IPS-15b (cell line): ENCODE measurements around the gene EPHA2.

ENCODE experiments used
- H3K27me3 ChIP-seq: one replicate; pipeline ENCODE4 v1.6.1; 2013; ENCODE audit warnings: low read length; ENCODE audit not compliant: control insufficient read depth, insufficient read depth
- H3K36me3 ChIP-seq: one replicate; pipeline ENCODE4 v1.6.1; 2013; ENCODE audit warnings: low read length; ENCODE audit not compliant: control insufficient read depth, insufficient read depth
- H3K4me1 ChIP-seq: one replicate; pipeline ENCODE4 v1.6.1; 2013; ENCODE audit warnings: mild to moderate bottlenecking, low read length; ENCODE audit not compliant: control insufficient read depth, insufficient read depth
- H3K4me3 ChIP-seq: one replicate; pipeline ENCODE4 v1.5.1; 2013; ENCODE audit warnings: low read depth, low read length
- H3K9ac ChIP-seq: one replicate; pipeline ENCODE4 v1.6.1; 2013; ENCODE audit warnings: low read depth, mild to moderate bottlenecking, low read length
- H3K9me3 ChIP-seq: one replicate; pipeline ENCODE4 v1.6.1; 2013; ENCODE audit warnings: mild to moderate bottlenecking, low read length; ENCODE audit not compliant: control insufficient read depth, insufficient read depth

The EPHA2 gene

DNA sequence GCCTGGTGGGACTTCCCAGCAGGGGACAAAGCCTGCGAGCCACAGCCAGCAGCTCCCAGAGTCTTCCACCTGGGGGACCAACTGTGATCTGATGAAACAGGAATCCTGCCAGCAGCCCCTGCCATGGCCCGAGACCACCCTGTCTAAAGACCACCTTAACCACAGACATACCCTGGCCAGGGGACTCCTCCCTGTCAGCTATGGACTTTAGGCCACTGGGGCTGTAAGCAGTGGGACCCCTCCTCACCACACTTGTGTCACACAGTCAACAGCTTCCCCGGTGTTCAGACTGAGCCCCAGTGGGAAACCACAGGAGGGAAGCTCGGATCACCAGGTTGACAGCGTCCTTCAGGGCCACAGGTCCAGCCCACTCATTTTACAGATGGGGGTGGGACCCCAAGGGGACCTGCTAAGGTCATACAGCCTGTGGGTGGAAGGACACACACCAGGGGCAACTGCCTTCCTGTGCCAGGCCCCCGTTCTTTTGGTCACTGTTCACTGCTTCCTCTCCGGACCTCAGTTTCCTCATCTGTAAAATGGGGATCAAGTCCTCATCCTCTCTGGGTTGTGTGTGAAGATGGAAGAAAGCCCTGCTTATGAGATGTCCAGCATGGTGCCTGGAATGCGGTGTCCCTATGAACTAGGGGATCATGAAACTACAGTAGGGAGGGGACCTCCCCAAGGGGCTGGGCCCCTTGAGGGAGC, 11.4 kb downstream of the EPHA2 start:
- Histone ChIP-seq H3K9ac (no peak overlapping the region), H3K9me3 (no peaks in the 10 kb centered on the region), H3K4me3 (no peak overlapping the region), H3K27me3 (no peaks in the 10 kb centered on the region), H3K4me1 (peaks cover 25% of the 10 kb centered on the region), H3K36me3 (peaks cover 30% of the 10 kb centered on the region)

DNA sequence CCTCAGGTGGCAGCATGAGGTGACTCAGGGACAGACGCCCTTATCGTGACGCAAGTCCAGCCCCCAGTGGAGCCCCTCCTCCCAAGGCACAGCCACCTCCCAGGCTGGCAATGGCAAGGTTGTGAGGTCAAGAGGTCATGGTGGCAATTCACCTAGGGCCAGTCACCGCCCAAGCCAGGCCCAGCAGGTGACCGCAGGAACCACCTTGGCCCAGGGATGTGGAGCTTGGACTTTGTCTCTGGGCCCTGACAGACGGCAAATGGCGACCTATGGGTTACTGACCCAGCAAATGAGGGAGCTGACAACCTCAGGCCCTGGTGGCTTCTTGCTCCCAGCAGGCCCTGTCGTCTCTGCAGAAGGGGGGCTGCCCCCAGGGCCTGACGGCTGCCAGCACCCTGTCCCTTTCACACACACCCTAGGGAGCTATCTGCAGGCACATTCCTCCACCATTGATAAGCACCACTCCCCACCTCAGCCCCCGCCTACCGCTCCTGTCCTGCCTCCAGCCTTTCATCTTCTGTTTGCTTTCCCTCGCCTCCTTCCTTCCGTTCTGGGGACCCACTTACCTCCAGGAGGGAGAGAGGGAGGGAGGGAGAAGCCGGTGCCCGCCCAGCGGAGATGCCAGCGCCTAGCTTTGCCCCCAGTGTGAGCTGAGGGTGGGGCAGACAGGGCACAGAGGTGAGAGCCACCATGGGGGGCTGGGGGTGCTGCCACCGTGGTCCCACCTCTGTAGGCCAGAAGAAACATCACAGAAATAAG, 12.1 kb downstream of the EPHA2 start:
- Histone ChIP-seq H3K36me3 (peaks cover 30% of the 10 kb centered on the region), H3K9me3 (no peaks in the 10 kb centered on the region), H3K27me3 (no peaks in the 10 kb centered on the region), H3K4me3 (no peak overlapping the region), H3K9ac (no peak overlapping the region), H3K4me1 (peaks cover 25% of the 10 kb centered on the region)

DNA sequence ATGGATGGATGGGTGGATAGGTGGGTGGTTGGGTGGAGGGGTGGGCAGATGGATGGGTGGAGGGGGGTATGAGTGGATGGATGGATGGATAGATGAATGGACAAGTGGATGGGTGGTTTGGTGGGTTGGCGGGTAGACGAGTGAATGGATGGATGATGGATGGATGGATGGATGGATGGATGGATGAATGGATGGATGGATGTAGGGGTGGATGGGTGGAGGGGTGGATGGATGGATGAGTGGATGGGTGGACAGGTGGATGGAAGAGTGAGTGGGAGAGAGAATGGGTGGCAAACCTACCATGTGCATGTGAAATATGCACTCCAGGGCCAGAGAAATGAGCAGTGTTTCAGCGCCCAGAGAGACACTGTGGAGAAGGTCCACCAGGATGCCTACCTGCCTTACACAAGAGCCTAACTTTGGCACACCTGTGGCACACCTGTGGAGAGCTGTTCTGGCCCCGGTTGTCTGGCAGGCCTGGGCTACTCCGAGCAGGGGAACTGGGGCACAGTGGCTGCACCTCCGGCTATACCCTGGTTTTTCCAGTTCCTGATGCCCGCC, 12.8 kb downstream of the EPHA2 start:
- H3K9ac ChIP-seq, result no peak overlapping the region
- H3K4me1 ChIP-seq, result peaks cover 25% of the 10 kb centered on the region
- peaks cover 29% of the 10 kb centered on the region for H3K36me3 ChIP-seq

DNA sequence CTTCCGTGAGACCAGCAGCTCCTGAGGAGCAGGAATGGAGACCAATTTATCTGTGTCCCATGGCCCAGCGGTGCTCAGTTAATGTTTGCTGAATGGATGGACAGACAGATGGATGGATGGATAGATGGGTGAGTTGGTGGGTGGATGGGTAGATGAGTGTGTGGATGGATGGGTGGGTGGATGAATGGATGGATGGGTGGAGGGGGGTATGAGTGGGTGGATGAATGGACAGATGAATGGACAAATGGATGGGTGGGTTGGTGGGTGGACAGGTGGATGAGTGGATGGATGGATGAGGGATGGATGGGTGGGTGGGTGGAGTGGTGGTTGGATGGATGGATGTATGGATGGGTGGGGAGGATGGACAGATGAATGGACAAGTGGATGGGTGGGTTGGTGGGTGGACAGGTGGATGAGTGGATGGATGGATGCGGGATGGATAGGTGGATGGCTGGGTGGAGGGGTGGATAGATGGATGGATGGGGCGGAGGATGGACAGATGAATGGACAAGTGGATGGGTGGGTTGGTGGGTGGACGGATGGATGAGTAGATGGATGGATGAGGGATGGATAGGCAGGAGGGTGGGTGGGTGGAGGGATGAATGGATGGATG, 13.4 kb downstream of the EPHA2 start:
- Histone ChIP-seq H3K4me1 (peaks cover 25% of the 10 kb centered on the region), H3K27me3 (no peaks in the 10 kb centered on the region), H3K9ac (no peak overlapping the region), H3K4me3 (no peak overlapping the region), H3K9me3 (no peaks in the 10 kb centered on the region), H3K36me3 (peaks cover 34% of the 10 kb centered on the region)

More for the DNA sequence above, 12.8 kb downstream of the EPHA2 start:
- no peaks in the 10 kb centered on the region for H3K27me3 ChIP-seq
- H3K4me3 ChIP-seq, result no peak overlapping the region
- H3K9me3 ChIP-seq, result no peaks in the 10 kb centered on the region

DNA sequence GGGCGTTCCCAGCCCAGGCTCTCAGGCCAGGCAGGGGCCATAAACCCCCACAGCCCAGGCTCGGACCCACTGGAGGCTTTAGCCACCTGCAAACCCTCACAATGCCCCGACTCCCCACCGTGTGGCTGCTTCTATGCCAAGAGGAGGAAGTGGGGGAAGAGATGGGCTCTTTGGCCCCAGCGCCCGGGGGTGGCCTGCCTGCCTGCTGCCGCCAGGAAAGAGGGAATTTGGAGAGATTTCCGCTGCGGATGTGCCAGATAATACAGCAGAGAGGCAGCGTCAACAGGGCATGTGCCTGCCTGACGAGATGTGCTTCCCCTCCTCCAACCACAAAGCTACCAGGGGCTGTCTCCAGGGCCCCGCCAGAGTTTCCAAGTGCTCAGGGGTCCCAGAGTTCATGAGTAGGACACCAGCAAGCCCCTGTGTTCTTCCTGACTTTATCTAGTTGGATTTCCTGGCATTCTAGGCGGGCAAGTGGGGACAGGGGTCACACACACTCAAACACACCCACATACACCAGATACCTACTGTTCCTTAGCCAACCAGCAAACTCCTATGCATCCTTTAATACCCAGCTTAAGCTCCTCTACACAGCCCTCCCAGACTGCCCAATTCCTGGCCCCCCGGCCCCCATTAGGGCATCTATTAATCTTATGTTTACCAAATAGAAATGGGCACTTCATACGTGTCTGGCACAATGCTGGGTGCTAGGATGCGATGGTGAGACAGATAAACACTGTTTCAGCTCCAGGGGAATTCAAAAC, 14.1 kb downstream of the EPHA2 start:
- Histone ChIP-seq H3K9ac (no peak overlapping the region), H3K9me3 (no peaks in the 10 kb centered on the region), H3K4me3 (no peak overlapping the region), H3K4me1 (peaks cover 18% of the 10 kb centered on the region), H3K27me3 (no peaks in the 10 kb centered on the region), H3K36me3 (peaks cover 34% of the 10 kb centered on the region)

DNA sequence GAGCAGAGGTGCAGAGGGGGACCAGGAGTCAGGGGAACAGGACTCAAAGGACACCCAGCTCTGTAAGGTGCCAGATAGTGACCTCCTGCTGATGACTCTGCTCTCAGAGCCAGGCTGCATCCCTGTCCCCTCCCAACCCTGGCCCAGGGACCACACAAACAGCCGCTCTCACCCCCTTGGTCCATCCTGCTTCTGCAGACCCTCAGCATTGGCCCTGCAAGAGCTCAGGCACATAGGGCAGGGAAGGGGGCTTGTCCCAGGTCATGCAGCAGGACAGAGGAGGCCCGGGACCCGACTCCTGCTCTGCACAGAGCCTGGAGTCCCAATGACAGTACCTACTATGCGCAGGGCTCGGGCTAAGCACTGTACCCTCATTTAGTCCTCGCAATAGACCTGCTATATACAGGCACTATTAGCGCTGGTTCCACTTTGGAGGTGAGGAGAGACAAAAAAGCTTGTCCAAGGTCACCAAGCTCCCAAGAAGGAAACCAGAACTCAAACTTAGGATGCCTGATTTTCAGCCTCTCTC, 15.7 kb downstream of the EPHA2 start:
- H3K9me3 ChIP-seq, result no peaks in the 10 kb centered on the region
- H3K4me1 ChIP-seq, result peaks cover 8% of the 10 kb centered on the region
- H3K9ac ChIP-seq, result peak overlapping the region; percentile 24
- no peaks in the 10 kb centered on the region for H3K27me3 ChIP-seq
- no peak overlapping the region for H3K4me3 ChIP-seq
- H3K36me3 ChIP-seq, result peaks cover 42% of the 10 kb centered on the region

DNA sequence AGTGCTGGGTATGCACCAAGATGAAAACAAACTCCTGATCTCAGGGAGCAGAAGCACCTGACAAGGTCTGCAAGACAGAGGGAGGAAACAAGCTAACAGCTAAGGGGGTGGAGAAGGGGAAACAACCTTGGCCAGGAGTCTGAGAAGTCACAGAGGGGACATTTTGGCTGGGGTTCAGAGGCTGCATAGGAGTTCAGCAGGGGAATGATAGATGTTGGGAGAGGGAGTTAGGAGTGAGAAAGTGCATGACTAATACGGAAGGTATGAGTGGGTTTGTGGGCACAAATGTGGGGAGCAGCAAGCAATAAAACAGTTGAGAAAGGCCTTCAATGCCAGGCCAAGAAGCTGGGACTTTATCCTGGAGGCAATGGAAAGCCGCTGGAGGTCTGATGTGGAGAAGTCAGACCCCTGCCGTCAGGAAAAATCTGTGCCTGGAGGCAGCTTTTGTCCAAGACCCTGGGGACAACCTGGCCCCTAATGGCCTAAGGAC, 16.4 kb downstream of the EPHA2 start:
- Histone ChIP-seq H3K27me3 (no peaks in the 10 kb centered on the region), H3K4me3 (no peak overlapping the region), H3K36me3 (peaks cover 44% of the 10 kb centered on the region), H3K9ac (peak overlapping the region; percentile 24), H3K4me1 (peaks cover 4% of the 10 kb centered on the region), H3K9me3 (no peaks in the 10 kb centered on the region)

DNA sequence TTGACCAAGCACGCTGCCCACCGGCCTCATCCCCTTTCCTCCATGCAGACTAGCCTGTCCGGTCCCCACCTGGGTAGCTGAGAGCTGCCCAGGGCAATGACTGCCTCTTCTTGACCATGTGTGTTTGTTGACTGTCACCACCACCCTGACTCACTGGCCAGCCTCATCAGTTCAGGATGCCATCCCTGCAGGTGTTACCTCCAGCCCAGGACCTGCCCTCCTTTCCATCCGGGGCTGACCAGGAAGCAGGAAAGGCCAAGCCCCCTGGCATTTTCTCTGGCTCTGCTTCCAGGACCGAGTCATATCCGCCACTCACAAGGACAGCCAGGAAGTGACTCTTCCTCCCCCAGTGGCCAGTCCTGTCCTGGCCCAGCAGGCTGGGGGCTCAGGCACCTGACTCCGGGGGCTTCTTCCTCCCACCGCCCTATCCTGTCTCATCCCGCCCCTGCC, 17.1 kb downstream of the EPHA2 start:
- no peaks in the 10 kb centered on the region for H3K27me3 ChIP-seq
- H3K9ac ChIP-seq, result no peak overlapping the region
- peaks cover 47% of the 10 kb centered on the region for H3K36me3 ChIP-seq
- no peaks in the 10 kb centered on the region for H3K9me3 ChIP-seq
- no peak overlapping the region for H3K4me3 ChIP-seq
- H3K4me1 ChIP-seq, result peaks cover 4% of the 10 kb centered on the region

DNA sequence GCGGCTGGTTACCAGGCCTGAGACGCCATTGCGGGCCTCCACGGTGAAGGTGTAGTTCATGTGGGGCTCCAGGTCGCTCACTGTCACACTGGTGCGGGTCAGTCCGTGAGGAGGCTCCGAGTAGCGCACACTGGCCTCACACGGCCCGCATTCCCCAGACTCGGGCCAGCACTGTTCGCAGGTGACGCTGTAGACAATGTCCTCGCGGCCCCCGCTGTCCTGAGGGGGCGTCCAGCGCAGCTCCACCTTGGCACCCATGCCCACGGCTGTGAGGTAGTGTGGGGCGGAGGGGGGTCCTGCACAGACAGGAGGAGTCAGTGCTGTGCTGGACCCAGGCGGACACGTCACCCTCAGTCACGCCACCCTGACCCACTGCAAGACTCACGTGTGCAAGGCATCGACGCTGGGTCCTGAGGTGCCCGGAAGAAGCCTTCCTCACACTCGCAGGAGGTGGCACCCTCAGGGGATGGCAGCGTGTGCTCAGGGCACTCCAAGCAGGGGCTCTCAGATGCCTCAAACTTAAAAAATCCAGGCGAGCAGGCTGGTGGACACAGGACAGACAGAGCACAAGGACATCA, 17.9 kb downstream of the EPHA2 start:
- H3K4me1 ChIP-seq, result peaks cover 4% of the 10 kb centered on the region
- H3K4me3 ChIP-seq, result no peak overlapping the region
- peaks cover 47% of the 10 kb centered on the region for H3K36me3 ChIP-seq
- no peaks in the 10 kb centered on the region for H3K9me3 ChIP-seq
- H3K27me3 ChIP-seq, result no peaks in the 10 kb centered on the region
- H3K9ac ChIP-seq, result no peak overlapping the region

DNA sequence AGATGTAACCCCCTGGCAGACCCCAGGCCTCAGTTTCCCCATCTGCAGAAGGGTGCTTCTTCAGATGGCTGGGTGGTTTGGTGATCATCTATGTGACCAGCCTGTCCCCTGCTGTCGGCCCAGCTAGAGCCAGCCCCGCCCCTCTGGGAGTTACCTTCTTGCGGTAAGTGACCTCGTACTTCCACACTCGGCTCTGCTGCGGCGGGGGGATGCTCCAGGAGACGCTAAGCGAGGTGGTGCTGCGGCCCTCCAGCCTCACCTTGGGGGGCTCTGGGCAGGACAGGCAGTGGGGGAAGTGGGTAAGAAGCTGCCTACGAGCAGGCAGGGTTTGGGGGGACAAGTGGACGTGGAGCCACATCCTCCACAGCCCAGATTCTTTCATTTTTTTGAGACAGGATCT, 20.4 kb downstream of the EPHA2 start:
- no peaks in the 10 kb centered on the region for H3K9me3 ChIP-seq
- peaks cover 4% of the 10 kb centered on the region for H3K4me1 ChIP-seq
- no peak overlapping the region for H3K4me3 ChIP-seq
- peaks cover 62% of the 10 kb centered on the region for H3K36me3 ChIP-seq
- H3K27me3 ChIP-seq, result no peaks in the 10 kb centered on the region
- H3K9ac ChIP-seq, result no peak overlapping the region
